Tibial artery (tissue), 4 donors: ENCODE results near the gene EPHB2.

Experiments used
- DNase-seq, 2 donors: peaks; one replicate each; pipeline ENCODE4 v3.0.0-alpha.2; 2019
- H3K27ac ChIP-seq, 2 donors: fragments of 200-600 bp; sonication (generic) in 1 of 2; 1 replicate in 1 of 2; 2 replicates in 1 of 2; pipeline ENCODE4 v1.5.1; 2018 to 2019; ENCODE audit warnings: mild to moderate bottlenecking in 1 of 2
- H3K27me3 ChIP-seq, 2 donors: fragments of 200-600 bp; sonication (generic) in 1 of 2; one replicate each; pipeline versions ENCODE4 v1.5.1 to v1.6.0; 2016 to 2019
- H3K36me3 ChIP-seq, 3 donors: fragments of 200-600 bp; sonication (generic) in 2 of 3; one replicate each; pipeline ENCODE4 v1.5.1; 2016 to 2019; ENCODE audit warnings: mild to moderate bottlenecking in 2 of 3
- H3K4me1 ChIP-seq, 4 donors: fragments of 200-600 bp; sonication (generic) in 2 of 4; 1 replicate in 3 of 4; 2 replicates in 1 of 4; pipeline ENCODE4 v1.5.1; 2016 to 2019
- H3K4me3 ChIP-seq, 2 donors: fragments of 200-600 bp; sonication (generic) in 1 of 2; 1 replicate in 1 of 2; 2 replicates in 1 of 2; pipeline ENCODE4 v1.5.1; 2018 to 2019; ENCODE audit warnings: mild to moderate bottlenecking in 2 of 2
- H3K9me3 ChIP-seq, 3 donors: fragments of 200-600 bp; sonication (generic) in 1 of 3; one replicate each; pipeline ENCODE4 v1.5.1; 2016 to 2019
- intact Hi-C: fragments of 100-400 bp; cut with DNase I; formaldehyde crosslinking; loops from one replicate; pipeline ENCODE4 v1.15.0; 2023; ENCODE audit warnings: low total_unique reads
- TF ChIP-seq, protein P1 (sequence below), 2 experiments: fragments of 200-600 bp in 1 of 2; fragments of 450-650 bp in 1 of 2; IDR thresholded peaks; one replicate each; pipeline ENCODE4 v1.5.1; 2017 to 2019; ENCODE audit warnings: antibody characterized with exemption in 2 of 2, mild to moderate bottlenecking in 1 of 2, moderate library complexity in 1 of 2

The EPHB2 gene

DNA sequence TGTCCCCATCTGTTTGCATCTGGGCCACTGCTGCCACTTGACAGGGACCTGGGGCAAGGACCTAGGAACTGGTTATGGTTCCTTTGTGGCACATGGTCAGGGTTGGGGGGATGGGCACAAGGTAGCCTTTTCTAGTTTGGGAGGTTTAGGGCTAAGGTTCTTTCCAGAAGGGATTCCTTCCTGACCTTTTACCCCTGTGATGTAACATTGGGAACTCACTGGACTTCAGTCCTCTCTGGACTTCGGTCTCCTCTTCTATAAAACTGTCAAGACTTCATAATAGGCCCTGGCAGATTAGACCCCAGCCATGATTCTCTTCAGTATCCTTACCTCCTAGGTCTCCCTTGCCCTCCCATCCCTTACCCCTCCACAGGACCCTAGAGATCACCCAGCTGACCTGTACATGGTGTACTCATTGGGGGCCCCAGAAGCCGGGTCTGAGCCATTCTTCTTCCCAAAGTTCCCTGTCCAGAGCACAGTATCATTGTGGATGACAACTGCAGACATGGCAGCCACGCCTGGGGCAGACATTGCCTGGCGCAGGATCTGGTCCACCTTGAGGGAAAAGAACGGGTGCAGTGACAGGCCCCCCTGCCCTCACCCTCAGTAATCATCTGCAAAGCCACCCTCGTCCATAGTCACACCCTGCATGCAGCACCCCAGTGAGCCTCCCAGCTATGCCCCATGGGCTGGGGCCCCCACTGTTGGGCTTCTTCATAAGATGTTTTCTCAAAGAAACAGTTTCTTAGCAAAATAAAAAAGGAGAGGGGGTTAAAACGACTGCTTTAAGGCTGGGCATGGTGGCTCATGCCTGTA, 249.1 kb downstream of the EPHB2 start:
- H3K9me3 ChIP-seq = no peaks in the 10 kb centered on the region
- no peaks in the 10 kb centered on the region for H3K36me3 ChIP-seq
- TF ChIP-seq, protein P1, sequence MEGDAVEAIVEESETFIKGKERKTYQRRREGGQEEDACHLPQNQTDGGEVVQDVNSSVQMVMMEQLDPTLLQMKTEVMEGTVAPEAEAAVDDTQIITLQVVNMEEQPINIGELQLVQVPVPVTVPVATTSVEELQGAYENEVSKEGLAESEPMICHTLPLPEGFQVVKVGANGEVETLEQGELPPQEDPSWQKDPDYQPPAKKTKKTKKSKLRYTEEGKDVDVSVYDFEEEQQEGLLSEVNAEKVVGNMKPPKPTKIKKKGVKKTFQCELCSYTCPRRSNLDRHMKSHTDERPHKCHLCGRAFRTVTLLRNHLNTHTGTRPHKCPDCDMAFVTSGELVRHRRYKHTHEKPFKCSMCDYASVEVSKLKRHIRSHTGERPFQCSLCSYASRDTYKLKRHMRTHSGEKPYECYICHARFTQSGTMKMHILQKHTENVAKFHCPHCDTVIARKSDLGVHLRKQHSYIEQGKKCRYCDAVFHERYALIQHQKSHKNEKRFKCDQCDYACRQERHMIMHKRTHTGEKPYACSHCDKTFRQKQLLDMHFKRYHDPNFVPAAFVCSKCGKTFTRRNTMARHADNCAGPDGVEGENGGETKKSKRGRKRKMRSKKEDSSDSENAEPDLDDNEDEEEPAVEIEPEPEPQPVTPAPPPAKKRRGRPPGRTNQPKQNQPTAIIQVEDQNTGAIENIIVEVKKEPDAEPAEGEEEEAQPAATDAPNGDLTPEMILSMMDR (IDR thresholded peaks at IDR 0.05) = no peak
- H3K4me3 ChIP-seq = no peak overlapping the region
- no peaks in the 10 kb centered on the region for H3K4me1 ChIP-seq
- DNase-seq = no peak
- no peak overlapping the region for H3K27ac ChIP-seq
- H3K27me3 ChIP-seq = peaks cover 0 to 38% of the 10 kb centered on the region in 2 donors
- intact Hi-C loops = no loop called here

DNA sequence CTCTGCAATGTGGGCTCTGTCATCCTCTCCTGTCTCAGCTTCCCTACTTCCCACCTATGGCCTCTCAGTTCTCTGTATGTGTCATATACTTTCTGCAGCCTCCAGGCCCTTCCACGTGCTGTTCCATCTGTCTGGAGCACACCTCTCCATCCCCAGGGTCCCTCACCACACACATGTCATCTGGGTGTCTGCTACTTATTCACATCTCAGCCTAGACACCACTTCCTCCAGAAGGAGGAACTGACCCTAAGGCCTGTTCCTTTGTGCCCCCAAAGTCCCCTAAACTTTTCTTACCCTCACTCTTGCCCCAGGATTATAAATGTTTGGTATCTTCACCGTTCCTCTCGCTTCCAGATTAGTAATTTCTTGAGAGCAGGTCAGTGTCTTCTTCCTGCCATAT, 251.9 kb downstream of the EPHB2 start:
- no peak overlapping the region for H3K27ac ChIP-seq

DNA sequence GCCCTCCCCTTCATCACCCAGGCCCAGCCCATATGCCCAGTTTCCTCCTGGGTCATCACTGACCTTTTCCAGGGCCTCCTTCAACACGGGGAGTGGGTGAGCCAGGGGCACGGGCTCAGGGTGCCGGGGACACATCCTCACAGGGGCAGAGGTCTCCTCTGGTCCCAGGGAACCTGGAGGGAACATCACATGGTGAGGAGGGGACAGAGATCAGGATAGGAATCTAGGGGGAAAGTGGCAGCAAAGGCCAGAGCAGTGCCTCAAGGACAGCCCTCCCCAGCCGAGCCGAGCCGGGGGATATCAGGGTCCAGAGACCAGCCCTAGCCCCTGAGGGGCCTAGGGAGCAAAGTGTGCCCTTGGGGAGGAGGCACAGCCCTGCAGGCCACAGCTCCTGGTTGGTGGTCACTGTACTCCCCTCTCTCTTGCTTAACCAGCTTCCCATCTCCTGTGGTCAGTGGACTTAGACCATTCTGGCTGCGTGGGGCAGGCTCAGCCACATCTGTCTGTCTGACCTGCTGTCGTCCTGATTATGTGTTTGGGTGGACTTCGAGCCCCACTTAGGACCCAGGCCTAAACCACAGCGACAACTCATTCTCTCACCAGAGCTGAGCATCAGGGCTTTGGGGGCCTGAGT, 252.5 kb downstream of the EPHB2 start:
- intact Hi-C loops = no loop called here
- TF ChIP-seq, protein P1 (IDR thresholded peaks at IDR 0.05) = no peak
- peaks cover 0 to 46% of the 10 kb centered on the region in 2 donors for H3K27me3 ChIP-seq
- H3K27ac ChIP-seq = no peak overlapping the region
- no peaks in the 10 kb centered on the region for H3K36me3 ChIP-seq
- no peak overlapping the region for H3K4me3 ChIP-seq
- peaks cover 0 to 14% (median 13%) of the 10 kb centered on the region in 3 donors for H3K9me3 ChIP-seq
- H3K4me1 ChIP-seq = no peaks in the 10 kb centered on the region
- no peak for DNase-seq

More for the DNA sequence above, 251.9 kb downstream of the EPHB2 start:
- Histone ChIP-seq H3K9me3 (peaks cover 0 to 14% (median 13%) of the 10 kb centered on the region in 3 donors), H3K36me3 (no peaks in the 10 kb centered on the region), H3K4me1 (no peaks in the 10 kb centered on the region), H3K4me3 (no peak overlapping the region), H3K27me3 (peaks cover 0 to 42% of the 10 kb centered on the region in 2 donors)
- intact Hi-C loops = no loop called here
- TF ChIP-seq, protein P1 (IDR thresholded peaks at IDR 0.05) = no peak
- DNase-seq = no peak

DNA sequence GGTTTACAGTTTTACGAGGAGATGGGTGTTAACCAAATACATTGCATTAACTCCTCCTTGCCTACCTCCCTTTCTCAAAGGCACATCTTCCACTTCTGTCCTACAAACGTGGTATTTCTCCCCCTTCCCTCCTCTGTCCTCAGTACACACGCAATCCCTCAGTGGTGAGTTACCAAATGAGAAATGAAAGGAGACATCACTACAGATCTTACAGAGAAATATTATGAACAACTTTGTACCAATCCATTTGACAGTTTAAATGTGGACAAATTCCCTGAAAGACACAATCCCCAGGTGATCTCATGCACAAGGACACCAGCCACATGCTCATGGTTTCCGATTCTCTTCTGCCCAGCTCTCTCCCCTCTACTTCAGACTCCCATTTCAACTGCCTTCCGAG, 255.7 kb downstream of the EPHB2 start:
- no peak overlapping the region for H3K27ac ChIP-seq
- peaks cover 0 to 59% of the 10 kb centered on the region in 2 donors for H3K27me3 ChIP-seq
- no peaks in the 10 kb centered on the region for H3K4me1 ChIP-seq
- TF ChIP-seq, protein P1 (IDR thresholded peaks at IDR 0.05) = no peak
- H3K9me3 ChIP-seq = peaks cover 0 to 14% (median 13%) of the 10 kb centered on the region in 3 donors
- H3K4me3 ChIP-seq = no peak overlapping the region
- intact Hi-C loops = no loop called here
- no peak for DNase-seq
- H3K36me3 ChIP-seq = no peaks in the 10 kb centered on the region

DNA sequence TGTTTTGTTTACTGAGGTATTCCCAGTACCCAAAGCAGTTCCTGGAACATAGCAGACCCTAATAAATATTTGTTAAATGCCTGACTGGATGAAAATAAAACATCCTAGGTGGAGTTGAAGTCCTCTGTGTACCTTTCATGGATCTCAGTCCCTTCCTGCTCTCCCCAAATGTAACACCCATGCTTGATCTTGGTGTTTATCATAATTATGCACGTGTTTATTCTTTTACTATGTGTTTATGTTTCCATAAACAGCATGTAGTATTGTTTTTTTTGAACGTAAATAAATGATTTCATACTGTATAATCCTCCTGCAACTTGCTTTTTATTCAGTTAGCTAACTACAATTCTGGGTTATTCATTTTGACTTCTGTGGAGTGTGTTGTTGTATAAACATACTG, 257.2 kb downstream of the EPHB2 start:
- Histone ChIP-seq H3K4me3 (no peak overlapping the region), H3K4me1 (no peaks in the 10 kb centered on the region), H3K9me3 (peaks cover 0 to 14% (median 13%) of the 10 kb centered on the region in 3 donors), H3K36me3 (no peaks in the 10 kb centered on the region), H3K27me3 (peaks cover 0 to 75% of the 10 kb centered on the region in 2 donors), H3K27ac (no peak overlapping the region)
- TF ChIP-seq, protein P1 (IDR thresholded peaks at IDR 0.05) = no peak
- intact Hi-C loops = no loop called here
- DNase-seq = no peak
